ENCODE results near the gene VIT.

VIT gene

GRCh38 chr2:36711741-36712314 lies 15.3 kb downstream of the VIT start:
- no peak for DNase-seq

GRCh38 chr2:36713310-36713709 lies 16.8 kb downstream of the VIT start:
- no peak for DNase-seq

GRCh38 chr2:36716111-36716510 lies 19.6 kb downstream of the VIT start:
- no peak for DNase-seq

- no peak for DNase-seq
Observed at GRCh38 chr2:36717603-36718266, 21.2 kb downstream of the VIT start.

GRCh38 chr2:36727550-36727949 lies 31.0 kb downstream of the VIT start:
- no peak for DNase-seq

- no peak for DNase-seq
Observed at GRCh38 chr2:36729067-36729466, 32.6 kb downstream of the VIT start.

GRCh38 chr2:36731941-36732672 lies 35.6 kb downstream of the VIT start:
- no peak for DNase-seq

- no peak for DNase-seq
Observed at GRCh38 chr2:36732673-36733036, 36.1 kb downstream of the VIT start.

- DNase-seq = no peak
Observed at GRCh38 chr2:36733215-36733614, 36.7 kb downstream of the VIT start.

GRCh38 chr2:36734304-36734703 lies 37.8 kb downstream of the VIT start:
- no peak for DNase-seq

- no peak for DNase-seq
Observed at GRCh38 chr2:36737131-36737750, 40.7 kb downstream of the VIT start.

GRCh38 chr2:36740061-36740460 lies 43.6 kb downstream of the VIT start:
- DNase-seq = no peak

- DNase-seq = no peak
Observed at GRCh38 chr2:36741188-36741837, 44.8 kb downstream of the VIT start.

GRCh38 chr2:36743954-36744353 lies 47.4 kb downstream of the VIT start:
- no peak for DNase-seq

GRCh38 chr2:36748166-36748565 lies 51.7 kb downstream of the VIT start:
- no peak for DNase-seq

- no peak for DNase-seq
Observed at GRCh38 chr2:36750101-36750500, 53.6 kb downstream of the VIT start.

- DNase-seq = no peak
Observed at GRCh38 chr2:36753706-36754221, 57.3 kb downstream of the VIT start.

- no peak for DNase-seq
Observed at GRCh38 chr2:36754578-36754977, 58.1 kb downstream of the VIT start.

- no peak for DNase-seq
Observed at GRCh38 chr2:36756438-36756837, 59.9 kb downstream of the VIT start.

GRCh38 chr2:36762764-36763490 lies 66.4 kb downstream of the VIT start:
- DNase-seq = no peak

- DNase-seq = no peak
Observed at GRCh38 chr2:36769106-36769505, 72.6 kb downstream of the VIT start.

GRCh38 chr2:36770542-36771287 lies 74.2 kb downstream of the VIT start:
- DNase-seq = peak; percentile 26

All from T-helper 9 cell (primary cell).